GM12878 (cell line): ENCODE data around the gene CUL5. TPM values are rescaled to one million over a fixed set of nuclear protein-coding genes. Genes with fewer than 3 reads are reported as not detected.

Experiments
- ATAC-seq: fragments of 200-7000 bp; cut with Tn5 transposase; 3 replicates; pipeline ENCODE4 v1.9.1; 2020; ENCODE audit warnings: mild to moderate bottlenecking, moderate library complexity
- BruUV-seq: library from RNA; stranded (reverse); fragments of 400-500 nt; replicated peaks from 2 replicates; lab custom pipeline; 2021; lab: Mats Ljungman, UMichigan
- CTCF ChIA-PET: fragments of 300-600 bp; sonication (Branson Sonifier 250); formaldehyde crosslinking; extraction: SDS; loops from one replicate; lab custom pipeline; 2021; ENCODE audit warnings: inconsistent platforms; lab: Yijun Ruan, JAX
- POLR2A ChIA-PET: fragments of 350-600 bp; formaldehyde crosslinking; extraction: SDS; loops from one replicate; lab custom pipeline; 2021; ENCODE audit warnings: inconsistent platforms; lab: Charles Lee
- RAD21 ChIA-PET: fragments of 300-600 bp; sonication (Branson Sonifier 250); formaldehyde crosslinking; loops from one replicate; lab custom pipeline; 2023; ENCODE audit warnings: antibody characterized with exemption; ENCODE audit not compliant: unreplicated experiment; lab: Charles Lee
- SMC1A ChIA-PET: fragments of 300-600 bp; sonication (Branson Sonifier 250); formaldehyde crosslinking; loops from one replicate; lab custom pipeline; 2023; ENCODE audit not compliant: unreplicated experiment, uncharacterized antibody; lab: Charles Lee
- DNase-seq: peaks from one replicate; pipeline ENCODE4 v3.0.0-alpha.2; 2011; ENCODE audit warnings: low read depth, low spot score
- FAIRE-seq: peaks from 3 replicates; lab custom pipeline; 2011; peaks lifted over from hg19 to GRCh38; lab: Jason Lieb, UNC
- H2AFZ ChIP-seq: 2 replicates; pipeline ENCODE4 v1.6.0; 2011; ENCODE audit warnings: low read depth, low read length, control low read depth; ENCODE audit not compliant: control insufficient read depth
- H3K27ac ChIP-seq: 2 replicates; pipeline ENCODE4 v1.5.1; 2011; ENCODE audit warnings: control low read depth; ENCODE audit not compliant: control insufficient read depth, insufficient read depth
- H3K27me3 ChIP-seq, 2 experiments: replicated peaks in 1 of 2; 2 replicates each; pipeline versions ENCODE4 v1.6.0 to v1.6.1; 2011; ENCODE audit warnings: low read length in 1 of 2; ENCODE audit not compliant: control insufficient read depth in 2 of 2, insufficient read depth in 2 of 2
- H3K36me3 ChIP-seq, 2 experiments: 2 replicates each; pipeline ENCODE4 v1.5.1; 2011; ENCODE audit warnings: low read length in 1 of 2; ENCODE audit not compliant: control insufficient read depth in 2 of 2, insufficient read depth in 2 of 2
- H3K4me1 ChIP-seq: 2 replicates; pipeline ENCODE4 v1.6.1; 2011; ENCODE audit warnings: mild to moderate bottlenecking, low read length, moderate library complexity, mixed read lengths; ENCODE audit not compliant: control insufficient read depth, insufficient read depth
- H3K4me2 ChIP-seq: 2 replicates; pipeline ENCODE4 v1.6.0; 2011; ENCODE audit warnings: control low read depth; ENCODE audit not compliant: control insufficient read depth, insufficient read depth
- H3K4me3 ChIP-seq: fragments of 200-600 bp; sonication (generic); 2 replicates; pipeline ENCODE4 v1.5.1; 2016
- H3K79me2 ChIP-seq: 2 replicates; pipeline ENCODE4 v1.6.0; 2011; ENCODE audit warnings: low read length; ENCODE audit not compliant: control insufficient read depth, insufficient read depth
- H3K9ac ChIP-seq: 2 replicates; pipeline ENCODE4 v1.8.0; 2011; ENCODE audit warnings: low read length, control low read depth, mixed read lengths; ENCODE audit not compliant: control insufficient read depth, insufficient read depth
- H3K9me3 ChIP-seq: replicated peaks from 3 replicates; pipeline ENCODE4 v1.5.1; 2011; ENCODE audit warnings: mild to moderate bottlenecking, low read length; ENCODE audit not compliant: control insufficient read depth, insufficient read depth
- H4K20me1 ChIP-seq: 2 replicates; pipeline ENCODE4 v1.6.0; 2011; ENCODE audit not compliant: control insufficient read depth, insufficient read depth
- ATF3 ChIP-seq: IDR thresholded peaks from 2 replicates; pipeline ENCODE4 v1.6.1; 2011; ENCODE audit warnings: low read depth, mild to moderate bottlenecking, low read length, moderate library complexity, borderline replicate concordance; ENCODE audit errors: extremely low read depth
- CEBPB ChIP-seq, 2 experiments: fragments of 150-350 bp in 1 of 2; IDR thresholded peaks; 2 replicates each; pipeline ENCODE4 v1.6.1; 2012 to 2014; ENCODE audit warnings: low read depth in 2 of 2, low read length in 2 of 2, borderline replicate concordance in 1 of 2, inconsistent platforms in 1 of 2
- IKZF2 ChIP-seq, 2 experiments: fragments of 450-650 bp; IDR thresholded peaks; 2 replicates each; pipeline ENCODE4 v1.6.1; 2017; ENCODE audit warnings: mild to moderate bottlenecking in 2 of 2, moderate library complexity in 2 of 2
- LARP7 ChIP-seq: fragments of 450-650 bp; IDR thresholded peaks from 2 replicates; pipeline ENCODE4 v1.6.1; 2017; ENCODE audit warnings: mild to moderate bottlenecking
- NR2C1 ChIP-seq: fragments of 450-650 bp; IDR thresholded peaks from 2 replicates; pipeline ENCODE4 v1.6.1; 2017; ENCODE audit warnings: antibody characterized with exemption, mild to moderate bottlenecking, moderate library complexity
- RB1 ChIP-seq: fragments of 450-650 bp; formaldehyde crosslinking; IDR thresholded peaks from 2 replicates; pipeline ENCODE4 v1.6.1; 2017; ENCODE audit warnings: mild to moderate bottlenecking, borderline replicate concordance
- RELA ChIP-seq: fragments of 450-650 bp; IDR thresholded peaks from 2 replicates; pipeline ENCODE4 v1.8.0; 2014; ENCODE audit warnings: borderline replicate concordance; ENCODE audit not compliant: partially characterized antibody
- SIX5 ChIP-seq: IDR thresholded peaks from 2 replicates; pipeline ENCODE4 v1.6.1; 2011; ENCODE audit warnings: mild to moderate bottlenecking, low read depth, low read length, moderate library complexity; ENCODE audit not compliant: severe bottlenecking
- SP1 ChIP-seq: IDR thresholded peaks from one replicate; pipeline ENCODE4 v1.6.1; 2011; ENCODE audit warnings: low read depth, low read length
- ZNF384 ChIP-seq: IDR thresholded peaks from 2 replicates; pipeline ENCODE4 v1.6.1; 2012; ENCODE audit warnings: low read depth, mild to moderate bottlenecking, low read length, improper control_type of control experiment, borderline replicate concordance
- WGBS: methylation state at CpG from one replicate; pipeline ENCODE4 v1.1.6; 2016; ENCODE audit warnings: low lambda C conversion rate; ENCODE audit not compliant: insufficient replicate concordance, insufficient coverage; ENCODE audit errors: missing lambda C conversion rate; 5-methylcytosine and 5-hydroxymethylcytosine counted together
- in situ Hi-C: fragments of 300-500 bp; cut with MboI; formaldehyde crosslinking; loops from 9 replicates; pipeline ENCODE4 v1.14.3; 2018; ENCODE audit warnings: mixed read lengths
- intact Hi-C: fragments of 100-400 bp; cut with micrococcal nuclease; formaldehyde crosslinking; loops from one replicate; pipeline ENCODE4 v1.14.2; 2022; ENCODE audit not compliant: unreplicated experiment
- polyA plus RNA-seq, 11 experiments: library from polyadenylated mRNA; depleted of rRNA in 4 of 11; unstranded in 6 of 11; stranded (reverse) in 5 of 11; fragments of >200 nt; fragmentation: Nextera tagmentation in 4 of 11; fragmentation: Illumina TruSeq in 1 of 11; extraction: Ambion mirVana in 4 of 11; extraction: Trizol in 1 of 11; gene quantifications; 1 replicate in 1 of 11; 2 replicates in 10 of 11; pipeline versions ENCODE4 v1.2.1 to v1.2.3, GENCODE V29; 2011 to 2016; ENCODE audit warnings: inconsistent platforms in 2 of 11, missing spikeins in 2 of 11, low read depth in 1 of 11
- total RNA-seq, 4 experiments: library from RNA; depleted of rRNA in 3 of 4; stranded (reverse); fragments of >200 nt in 3 of 4; fragmentation: Illumina TruSeq in 1 of 4; extraction: Trizol in 1 of 4; gene quantifications; 2 replicates each; pipeline versions ENCODE4 v1.2.1 to v1.2.3, GENCODE V29; 2013 to 2021

CUL5 gene
- total and polyA plus RNA-seq, 10 of the 15 experiments (the other 5 are each of a cell fraction or from before 2014, with no cell fraction given) = 9.1 to 37.6 (median 18.3) TPM

GRCh38 chr11:108034034-108034433 is 25.3 kb downstream of the CUL5 start:
- intact Hi-C loops (no loop called here), in situ Hi-C loops (no loop called here)
- ChIA-PET RAD21 (no interaction called here), POLR2A (interaction anchor here (0.6 kb wide), 1 partner anchor 15 kb away, joined by 3 read pairs; no protein-coding TSS in a partner anchor), SMC1A (interaction anchor here (0.7 to 1.5 kb wide), 3 partner anchors 19 to 42 kb away, joined by 3 read pairs; no protein-coding TSS in a partner anchor)
- no peak overlapping the region for H3K27ac ChIP-seq
- WGBS = 96% methylated on average over 1 of the region's 1 CpG
- H3K9ac ChIP-seq = no peak overlapping the region
- H3K36me3 ChIP-seq = peaks cover 6 to 10% of the 10 kb centered on the region in 2 experiments
- BruUV-seq = no TSS peak
- H3K4me1 ChIP-seq = no peaks in the 10 kb centered on the region; the same call in 1 of the 2 replicates
- H2AFZ ChIP-seq = no peak overlapping the region
- peaks cover 30% of the 10 kb centered on the region for H3K79me2 ChIP-seq
- ATAC-seq (no peak), DNase-seq (no peak)
- peaks cover 5% of the 10 kb centered on the region; the same call in 2 of the 3 replicates for H3K9me3 ChIP-seq
- H3K4me3 ChIP-seq = no peak overlapping the region
- no peaks in the 10 kb centered on the region for H3K27me3 ChIP-seq
- H4K20me1 ChIP-seq = no peaks in the 10 kb centered on the region
- TF ChIP-seq ZNF384 (no peak), SIX5 (no peak), IKZF2 (IDR thresholded peaks at IDR 0.05) (no peak), ATF3 (no peak), RELA (no peak), CEBPB (IDR thresholded peaks at IDR 0.05; ENCODE audit: borderline replicate concordance in 1 of 2, low read depth in 2 of 2, low read length in 2 of 2) (no peak)
- TF ChIP-seq, all 136 proteins: peak for 0
- CTCF ChIA-PET = no interaction called here
- FAIRE-seq = no peak
- no peak overlapping the region for H3K4me2 ChIP-seq

GRCh38 chr11:108034952-108035351 is 26.3 kb downstream of the CUL5 start:
- Histone ChIP-seq H3K4me1 (no peaks in the 10 kb centered on the region; the same call in 1 of the 2 replicates), H3K27ac (no peak overlapping the region), H3K9ac (no peak overlapping the region), H3K4me2 (no peak overlapping the region), H3K79me2 (peaks cover 25% of the 10 kb centered on the region), H2AFZ (no peak overlapping the region), H3K27me3 (no peaks in the 10 kb centered on the region), H3K4me3 (no peak overlapping the region), H3K36me3 (peaks cover 6 to 10% of the 10 kb centered on the region in 2 experiments), H4K20me1 (no peaks in the 10 kb centered on the region), H3K9me3 (peaks cover 5% of the 10 kb centered on the region; the same call in 2 of the 3 replicates)
- ChIA-PET POLR2A (no interaction called here), RAD21 (no interaction called here), CTCF (no interaction called here), SMC1A (interaction anchor here (1.7 kb wide), 1 partner anchor 10 kb away, joined by 4 read pairs; no protein-coding TSS in a partner anchor)
- 100% methylated on average over 1 of the region's 1 CpG for WGBS
- intact Hi-C loops (no loop called here), in situ Hi-C loops (no loop called here)
- FAIRE-seq (no peak), ATAC-seq (no peak), DNase-seq (no peak)
- TSS peak; percentile 2 for BruUV-seq
- TF ChIP-seq RB1 = no peak
- TF ChIP-seq SP1 = no peak
- no peak for TF ChIP-seq NR2C1
- no peak for TF ChIP-seq LARP7
